Esophagus squamous epithelium (tissue), 5 donors: ENCODE measurements around the gene DUSP12. TPM values are rescaled to one million over a fixed set of nuclear protein-coding genes. Genes with fewer than 3 reads are reported as not detected.

Experiments
- DNase-seq: peaks from one replicate; lab custom pipeline; 2025; lab: John Stamatoyannopoulos, UW
- H3K27ac ChIP-seq, 4 donors: fragments of 200-600 bp; sonication (generic); one replicate each; pipeline ENCODE4 v1.5.1; 2016 to 2019; ENCODE audit warnings: mild to moderate bottlenecking in 1 of 4
- H3K27me3 ChIP-seq, 4 donors: fragments of 200-600 bp; sonication (generic); 1 replicate in 3 of 4; 2 replicates in 1 of 4; pipeline versions ENCODE4 v1.5.1 to v1.6.0; 2017 to 2021; ENCODE audit warnings: antibody characterized with exemption in 1 of 4
- H3K36me3 ChIP-seq, 3 donors: fragments of 200-600 bp; sonication (generic); one replicate each; pipeline ENCODE4 v1.5.1; 2016 to 2019
- H3K4me1 ChIP-seq, 3 donors: fragments of 200-600 bp; sonication (generic); one replicate each; pipeline ENCODE4 v1.5.1; 2017 to 2019
- H3K4me3 ChIP-seq, 4 donors: fragments of 200-600 bp; sonication (generic); 1 replicate in 3 of 4; 2 replicates in 1 of 4; pipeline ENCODE4 v1.5.1; 2016 to 2019; ENCODE audit warnings: mild to moderate bottlenecking in 2 of 4, moderate library complexity in 1 of 4
- H3K9me3 ChIP-seq, 3 donors: fragments of 200-600 bp; sonication (generic); one replicate each; pipeline ENCODE4 v1.5.1; 2016 to 2019
- POLR2A ChIP-seq, 4 donors: fragments of 450-650 bp; IDR thresholded peaks; one replicate each; pipeline ENCODE4 v1.6.1; 2017; ENCODE audit warnings: antibody characterized with exemption in 4 of 4, mild to moderate bottlenecking in 4 of 4, moderate library complexity in 3 of 4
- WGBS, 2 donors: methylation state at CpG; one replicate each; pipeline ENCODE4 v1.1.5; 2018; 5-methylcytosine and 5-hydroxymethylcytosine counted together
- intact Hi-C: fragments of 100-400 bp; cut with DNase I; formaldehyde crosslinking; loops from one replicate; pipeline ENCODE4 v1.15.0; 2022
- total RNA-seq, 4 donors: library from RNA; depleted of rRNA; stranded (reverse); fragments of >200 nt; gene quantifications; one replicate each; pipeline ENCODE4 v1.1.0, GENCODE V29; 2016
- TF ChIP-seq, protein P1 (sequence below), 6 experiments: fragments of 450-650 bp in 4 of 6; fragments of 200-600 bp in 2 of 6; sonication (generic) in 2 of 6; IDR thresholded peaks; one replicate each; pipeline ENCODE4 v1.5.1; 2016 to 2019; ENCODE audit warnings: antibody characterized with exemption in 6 of 6, mild to moderate bottlenecking in 4 of 6, moderate library complexity in 4 of 6
- donor health status: DM: yes; HTN: yes; CAD: no.

Gene DUSP12
- total RNA-seq, 4 donors from 2014 or later, result 6.0 to 24.0 (median 15.1) TPM

DNA sequence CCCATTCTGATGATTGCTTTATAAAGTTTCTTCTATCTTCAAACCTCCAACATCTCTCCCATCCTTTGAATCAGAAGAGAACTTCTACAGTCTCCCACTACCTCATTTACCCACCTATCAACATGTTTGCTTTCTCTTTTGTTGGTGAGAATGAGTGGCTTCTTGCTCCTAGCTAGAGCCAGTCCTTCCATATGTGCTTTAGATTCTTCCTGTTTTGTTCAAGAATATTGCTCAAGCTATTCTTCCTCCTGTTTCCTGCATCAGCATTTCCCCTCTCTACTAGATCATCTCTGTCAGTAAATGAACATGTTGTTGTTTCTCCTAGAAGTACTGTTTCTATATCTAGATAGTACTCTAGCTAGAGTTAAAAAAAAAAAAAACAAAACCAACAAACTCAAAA lies 22.8 kb downstream of the DUSP12 start:
- Histone ChIP-seq H3K9me3 (no peaks in the 10 kb centered on the region), H3K27ac (peak overlapping the region in 2 of 4 donors; percentile 44 to 54), H3K4me1 (peaks cover 0 to 54% (median 8%) of the 10 kb centered on the region in 3 donors), H3K36me3 (no peaks in the 10 kb centered on the region), H3K27me3 (no peaks in the 10 kb centered on the region), H3K4me3 (no peak overlapping the region)
- DNase-seq, result no peak
- TF ChIP-seq POLR2A (IDR thresholded peaks at IDR 0.05), result peak in 1 of 4 donors; percentile 15
- TF ChIP-seq, protein P1, sequence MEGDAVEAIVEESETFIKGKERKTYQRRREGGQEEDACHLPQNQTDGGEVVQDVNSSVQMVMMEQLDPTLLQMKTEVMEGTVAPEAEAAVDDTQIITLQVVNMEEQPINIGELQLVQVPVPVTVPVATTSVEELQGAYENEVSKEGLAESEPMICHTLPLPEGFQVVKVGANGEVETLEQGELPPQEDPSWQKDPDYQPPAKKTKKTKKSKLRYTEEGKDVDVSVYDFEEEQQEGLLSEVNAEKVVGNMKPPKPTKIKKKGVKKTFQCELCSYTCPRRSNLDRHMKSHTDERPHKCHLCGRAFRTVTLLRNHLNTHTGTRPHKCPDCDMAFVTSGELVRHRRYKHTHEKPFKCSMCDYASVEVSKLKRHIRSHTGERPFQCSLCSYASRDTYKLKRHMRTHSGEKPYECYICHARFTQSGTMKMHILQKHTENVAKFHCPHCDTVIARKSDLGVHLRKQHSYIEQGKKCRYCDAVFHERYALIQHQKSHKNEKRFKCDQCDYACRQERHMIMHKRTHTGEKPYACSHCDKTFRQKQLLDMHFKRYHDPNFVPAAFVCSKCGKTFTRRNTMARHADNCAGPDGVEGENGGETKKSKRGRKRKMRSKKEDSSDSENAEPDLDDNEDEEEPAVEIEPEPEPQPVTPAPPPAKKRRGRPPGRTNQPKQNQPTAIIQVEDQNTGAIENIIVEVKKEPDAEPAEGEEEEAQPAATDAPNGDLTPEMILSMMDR (IDR thresholded peaks at IDR 0.05), result no peak
- intact Hi-C loops, result no loop called here

DNA sequence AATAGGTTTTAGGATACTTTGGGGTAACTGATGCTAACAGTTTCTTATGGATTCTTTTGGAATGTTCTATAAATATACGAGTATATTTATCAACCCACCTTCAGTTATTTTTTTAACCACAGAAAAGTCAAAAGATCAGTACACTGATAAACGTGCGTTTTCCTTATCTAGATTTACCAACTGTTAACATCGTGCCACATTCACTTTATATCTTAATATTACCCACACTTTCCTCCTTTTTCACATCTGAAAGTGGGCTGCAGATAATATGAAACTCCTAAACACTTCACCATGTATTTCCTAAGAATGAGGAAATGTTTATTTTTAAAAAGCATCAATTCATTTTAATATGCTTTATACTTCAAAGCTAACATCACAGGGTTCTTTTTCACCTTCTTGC lies 24.2 kb downstream of the DUSP12 start:
- no peak for DNase-seq
- no peak for TF ChIP-seq POLR2A (IDR thresholded peaks at IDR 0.05)
- TF ChIP-seq, protein P1 (IDR thresholded peaks at IDR 0.05), result no peak
- intact Hi-C loops, result no loop called here
- Histone ChIP-seq H3K27ac (no peak overlapping the region), H3K9me3 (no peaks in the 10 kb centered on the region), H3K4me1 (peaks cover 0 to 40% (median 0%) of the 10 kb centered on the region in 3 donors), H3K4me3 (no peak overlapping the region), H3K36me3 (peaks cover 0 to 7% (median 0%) of the 10 kb centered on the region in 3 donors), H3K27me3 (no peaks in the 10 kb centered on the region)
- WGBS, 2 donors, result 57 to 73% methylated on average over 4 of the region's 4 CpGs

DNA sequence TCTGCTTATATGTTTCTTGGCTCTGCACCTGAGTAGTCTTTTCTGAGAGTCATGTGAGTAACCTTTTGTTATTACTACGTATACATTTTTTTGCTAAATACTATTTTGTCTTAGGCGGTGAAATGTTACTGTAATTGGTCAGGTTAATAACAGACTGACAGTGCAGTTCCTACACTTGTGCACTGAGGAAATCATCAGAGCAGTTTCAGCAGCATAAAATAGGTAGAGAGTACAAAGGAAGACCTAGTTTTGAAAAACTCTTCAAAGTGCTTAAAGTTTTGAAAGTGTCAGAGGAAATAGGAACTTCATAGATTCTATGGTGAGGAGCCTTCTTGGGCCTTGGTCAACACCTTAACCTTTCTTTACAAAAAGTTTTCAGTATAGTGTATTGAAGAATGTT lies 27.7 kb downstream of the DUSP12 start:
- intact Hi-C loops, result no loop called here
- Histone ChIP-seq H3K27me3 (no peaks in the 10 kb centered on the region), H3K4me3 (no peak overlapping the region), H3K4me1 (peaks cover 0 to 8% (median 0%) of the 10 kb centered on the region in 3 donors), H3K36me3 (peaks cover 0 to 33% (median 0%) of the 10 kb centered on the region in 3 donors), H3K27ac (no peak overlapping the region), H3K9me3 (no peaks in the 10 kb centered on the region)
- WGBS, 2 donors, result 76 to 86% methylated on average over 2 of the region's 2 CpGs
- no peak for DNase-seq
- TF ChIP-seq POLR2A (IDR thresholded peaks at IDR 0.05), result no peak
- TF ChIP-seq, protein P1 (IDR thresholded peaks at IDR 0.05), result no peak

DNA sequence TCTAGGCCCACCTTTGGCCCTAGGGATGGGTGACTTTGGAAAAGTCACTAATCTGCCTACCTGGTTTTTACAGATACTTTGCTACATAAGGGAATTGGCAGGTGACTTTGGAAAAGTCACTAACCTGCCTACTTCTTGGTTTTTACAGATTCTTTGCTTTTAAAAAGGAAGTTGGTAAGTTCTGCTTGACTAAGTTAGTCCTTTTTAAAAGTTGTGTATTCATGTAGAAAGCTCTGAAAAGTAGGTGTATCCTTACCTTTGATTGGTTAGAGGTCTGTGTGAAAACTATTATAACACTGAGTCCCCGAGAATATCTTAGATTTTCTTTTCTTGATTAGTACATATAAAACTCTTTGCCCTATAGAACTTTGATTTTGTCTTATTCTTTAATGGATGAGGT lies 28.9 kb downstream of the DUSP12 start:
- no peak overlapping the region for H3K27ac ChIP-seq
- H3K4me3 ChIP-seq, result no peak overlapping the region
- DNase-seq, result no peak
- peaks cover 0 to under 1% (median 0%) of the 10 kb centered on the region in 3 donors for H3K4me1 ChIP-seq
- no peaks in the 10 kb centered on the region for H3K9me3 ChIP-seq
- H3K36me3 ChIP-seq, result peaks cover 0 to 46% (median 0%) of the 10 kb centered on the region in 3 donors
- WGBS, 2 donors, result 79 to 92% methylated on average over 1 of the region's 1 CpG
- TF ChIP-seq POLR2A (IDR thresholded peaks at IDR 0.05), result no peak
- TF ChIP-seq, protein P1 (IDR thresholded peaks at IDR 0.05), result no peak
- intact Hi-C loops, result no loop called here
- no peaks in the 10 kb centered on the region for H3K27me3 ChIP-seq

- H3K27ac ChIP-seq, result no peak overlapping the region
- peaks cover 0 to 54% (median 5%) of the 10 kb centered on the region in 3 donors for H3K36me3 ChIP-seq
- H3K4me1 ChIP-seq, result no peaks in the 10 kb centered on the region
- H3K9me3 ChIP-seq, result no peaks in the 10 kb centered on the region
- H3K4me3 ChIP-seq, result no peak overlapping the region
- intact Hi-C loops, result no loop called here
- no peak for TF ChIP-seq POLR2A (IDR thresholded peaks at IDR 0.05)
- TF ChIP-seq, protein P1 (IDR thresholded peaks at IDR 0.05), result no peak
- 81 to 85% methylated on average over 2 of the region's 2 CpGs for WGBS, 2 donors
- no peaks in the 10 kb centered on the region for H3K27me3 ChIP-seq
- no peak for DNase-seq
Measured at GRCh38 chr1:161779393-161779792, 29.8 kb downstream of the DUSP12 start.
